HepG2 (cell line): ENCODE results near the gene CAMSAP3. TPM values are rescaled to one million over a fixed set of nuclear protein-coding genes. Genes with fewer than 3 reads are reported as not detected.

ENCODE experiments used
- EED ChIP-seq: sonication (generic); formaldehyde crosslinking; IDR thresholded peaks from 2 replicates; pipeline ENCODE4 v1.5.0; 2020; ENCODE audit warnings: mild to moderate bottlenecking, missing genetic modification reagents
- GABPB1 ChIP-seq: IDR thresholded peaks from 2 replicates; pipeline ENCODE4 v1.6.1; 2016; ENCODE audit warnings: mild to moderate bottlenecking, missing genetic modification reagents, moderate library complexity, missing compliant biosample characterization
- MEIS1 ChIP-seq: sonication (generic); formaldehyde crosslinking; IDR thresholded peaks from 2 replicates; pipeline ENCODE4 v1.9.0; 2021; ENCODE audit warnings: mild to moderate bottlenecking, missing genetic modification reagents, moderate library complexity, borderline replicate concordance
- NFE2L1 ChIP-seq: sonication (generic); formaldehyde crosslinking; IDR thresholded peaks from 2 replicates; pipeline ENCODE4 v1.4.0; 2020; ENCODE audit warnings: missing genetic modification reagents, mild to moderate bottlenecking, borderline replicate concordance
- NONO ChIP-seq, 2 experiments: fragments of 450-650 bp in 1 of 2; sonication (generic) in 1 of 2; formaldehyde crosslinking in 1 of 2; IDR thresholded peaks in 1 of 2; conservative IDR thresholded peaks in 1 of 2; 2 replicates each; pipeline versions ENCODE4 v1.6.1 to v1.8.0; 2017 to 2022; ENCODE audit warnings: mild to moderate bottlenecking in 1 of 2, missing genetic modification reagents in 1 of 2, moderate library complexity in 1 of 2
- PHF5A ChIP-seq: IDR thresholded peaks from one replicate; pipeline ENCODE4 v1.6.1; 2018; ENCODE audit warnings: low read depth, missing genetic modification reagents; ENCODE audit not compliant: unreplicated experiment
- RARA ChIP-seq: IDR thresholded peaks from 2 replicates; pipeline ENCODE4 v1.6.1; 2016; ENCODE audit warnings: missing genetic modification reagents, missing compliant biosample characterization
- TCF7 ChIP-seq: sonication (generic); IDR thresholded peaks from 2 replicates; pipeline ENCODE4 v1.6.1; 2016; ENCODE audit warnings: antibody characterized with exemption, low read depth
- U2AF2 ChIP-seq: fragments of 200-400 bp; formaldehyde crosslinking; IDR thresholded peaks from 2 replicates; pipeline ENCODE4 v1.6.1; 2017; ENCODE audit warnings: low read depth, mild to moderate bottlenecking, low read length
- ZNF20 ChIP-seq: sonication (generic); formaldehyde crosslinking; IDR thresholded peaks from 2 replicates; pipeline ENCODE4 v1.4.0; 2020; ENCODE audit warnings: mild to moderate bottlenecking, moderate library complexity, missing genetic modification reagents
- ZNF703 ChIP-seq: sonication (generic); formaldehyde crosslinking; IDR thresholded peaks from 2 replicates; pipeline ENCODE4 v1.5.1; 2020; ENCODE audit warnings: missing genetic modification reagents, mild to moderate bottlenecking, moderate library complexity, borderline replicate concordance
- ZSCAN29 ChIP-seq: sonication (generic); formaldehyde crosslinking; conservative IDR thresholded peaks from 2 replicates; pipeline ENCODE4 v1.4.0; 2020; ENCODE audit warnings: mild to moderate bottlenecking, missing genetic modification reagents
- polyA plus RNA-seq, 8 experiments: library from polyadenylated mRNA; depleted of rRNA in 3 of 8; stranded (reverse) in 7 of 8; unstranded in 1 of 8; fragments of >200 nt; fragmentation: Illumina TruSeq in 4 of 8; extraction: Trizol in 4 of 8; gene quantifications; 2 replicates each; pipeline versions ENCODE4 v1.2.1 to v1.2.3, GENCODE V29; 2011 to 2016; ENCODE audit warnings: low read depth in 4 of 8, missing spikeins in 1 of 8, mixed read lengths in 1 of 8; ENCODE audit not compliant: insufficient read depth in 1 of 8
- total RNA-seq, 5 experiments: library from RNA; depleted of rRNA; stranded (reverse); fragments of >200 nt; fragmentation: Illumina TruSeq; extraction: Trizol; gene quantifications; 2 replicates each; pipeline ENCODE4 v1.2.3, GENCODE V29; 2016; ENCODE audit warnings: low read depth in 1 of 5
- TF ChIP-seq, protein P1 (sequence below): sonication (generic); formaldehyde crosslinking; IDR thresholded peaks from 2 replicates; pipeline ENCODE4 v1.4.0; 2020; ENCODE audit warnings: missing genetic modification reagents, borderline replicate concordance
- TF ChIP-seq, protein P2 (sequence below): sonication (generic); formaldehyde crosslinking; IDR thresholded peaks from 2 replicates; pipeline ENCODE4 v1.4.0; 2020; ENCODE audit warnings: missing genetic modification reagents, borderline replicate concordance
- TF ChIP-seq, protein P3 (sequence below): sonication (generic); formaldehyde crosslinking; IDR thresholded peaks from 2 replicates; pipeline ENCODE4 v1.4.0; 2020; ENCODE audit warnings: missing genetic modification reagents
- TF ChIP-seq, protein P4 (sequence below): sonication (generic); formaldehyde crosslinking; IDR thresholded peaks from 2 replicates; pipeline ENCODE4 v1.4.0; 2020; ENCODE audit warnings: mild to moderate bottlenecking, missing genetic modification reagents
- TF ChIP-seq, protein P5 (sequence below): sonication (generic); formaldehyde crosslinking; IDR thresholded peaks from 2 replicates; pipeline ENCODE4 v1.4.0; 2020; ENCODE audit warnings: mild to moderate bottlenecking, missing genetic modification reagents

Gene CAMSAP3
- total and polyA plus RNA-seq, 2 of the 13 experiments (the other 11 are each of a cell fraction or from before 2014, with no cell fraction given): 10.8 to 11.8 TPM

DNA sequence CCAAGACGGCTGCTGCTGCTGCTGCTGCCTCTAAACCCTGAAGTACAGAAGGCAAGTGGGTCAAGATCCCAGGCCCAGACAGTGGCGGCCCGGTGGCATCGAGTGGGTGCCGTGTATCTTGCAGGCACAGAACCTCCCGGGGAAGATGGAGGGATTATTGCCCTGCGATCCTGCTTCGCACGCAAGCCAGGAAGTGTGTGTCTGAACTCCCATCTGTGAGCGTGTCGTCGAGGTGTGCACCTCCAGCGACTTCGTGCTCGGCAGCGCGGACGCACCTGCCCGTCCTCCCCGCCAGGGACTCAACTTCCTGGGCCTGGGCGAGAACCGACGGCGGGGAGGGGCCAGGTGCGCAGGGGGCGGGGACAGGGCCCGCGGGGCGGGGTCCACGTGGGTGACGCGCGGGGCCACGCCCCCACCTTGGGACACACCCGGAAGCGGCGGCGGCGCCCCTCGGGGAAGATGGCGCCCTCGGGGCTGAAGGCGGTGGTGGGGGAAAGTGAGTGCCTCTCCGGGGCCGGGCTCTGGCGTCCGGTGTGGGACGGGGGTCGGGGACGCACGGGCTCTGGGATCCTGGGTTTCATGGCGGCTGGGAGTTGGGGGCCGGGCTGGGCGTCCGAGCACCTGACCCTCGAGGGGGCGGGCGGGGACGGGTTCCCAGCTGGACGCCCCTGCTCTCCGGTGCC lies 41.2 kb downstream of the CAMSAP3 start, which contains the start of gene STXBP2 (continued):
- TF ChIP-seq, protein P1, sequence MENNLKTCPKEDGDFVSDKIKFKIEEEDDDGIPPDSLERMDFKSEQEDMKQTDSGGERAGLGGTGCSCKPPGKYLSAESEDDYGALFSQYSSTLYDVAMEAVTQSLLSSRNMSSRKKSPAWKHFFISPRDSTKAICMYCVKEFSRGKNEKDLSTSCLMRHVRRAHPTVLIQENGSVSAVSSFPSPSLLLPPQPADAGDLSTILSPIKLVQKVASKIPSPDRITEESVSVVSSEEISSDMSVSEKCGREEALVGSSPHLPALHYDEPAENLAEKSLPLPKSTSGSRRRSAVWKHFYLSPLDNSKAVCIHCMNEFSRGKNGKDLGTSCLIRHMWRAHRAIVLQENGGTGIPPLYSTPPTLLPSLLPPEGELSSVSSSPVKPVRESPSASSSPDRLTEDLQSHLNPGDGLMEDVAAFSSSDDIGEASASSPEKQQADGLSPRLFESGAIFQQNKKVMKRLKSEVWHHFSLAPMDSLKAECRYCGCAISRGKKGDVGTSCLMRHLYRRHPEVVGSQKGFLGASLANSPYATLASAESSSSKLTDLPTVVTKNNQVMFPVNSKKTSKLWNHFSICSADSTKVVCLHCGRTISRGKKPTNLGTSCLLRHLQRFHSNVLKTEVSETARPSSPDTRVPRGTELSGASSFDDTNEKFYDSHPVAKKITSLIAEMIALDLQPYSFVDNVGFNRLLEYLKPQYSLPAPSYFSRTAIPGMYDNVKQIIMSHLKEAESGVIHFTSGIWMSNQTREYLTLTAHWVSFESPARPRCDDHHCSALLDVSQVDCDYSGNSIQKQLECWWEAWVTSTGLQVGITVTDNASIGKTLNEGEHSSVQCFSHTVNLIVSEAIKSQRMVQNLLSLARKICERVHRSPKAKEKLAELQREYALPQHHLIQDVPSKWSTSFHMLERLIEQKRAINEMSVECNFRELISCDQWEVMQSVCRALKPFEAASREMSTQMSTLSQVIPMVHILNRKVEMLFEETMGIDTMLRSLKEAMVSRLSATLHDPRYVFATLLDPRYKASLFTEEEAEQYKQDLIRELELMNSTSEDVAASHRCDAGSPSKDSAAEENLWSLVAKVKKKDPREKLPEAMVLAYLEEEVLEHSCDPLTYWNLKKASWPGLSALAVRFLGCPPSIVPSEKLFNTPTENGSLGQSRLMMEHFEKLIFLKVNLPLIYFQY (CRISPR knock-in tag): no peak
- TF ChIP-seq ZNF20 (CRISPR knock-in tag) (no peak), NFE2L1 (no peak), GABPB1 (CRISPR knock-in tag) (peak; percentile 75), PHF5A (CRISPR knock-in tag) (no peak), U2AF2 (no peak), MEIS1 (CRISPR knock-in tag) (no peak), NONO (IDR thresholded peaks at IDR 0.05) (no peak), NONO (CRISPR knock-in tag; conservative IDR thresholded peaks at IDR 0.05) (peak; percentile 73; the same call in 1 of the 2 replicates), EED (CRISPR knock-in tag) (no peak; the same call in 1 of the 2 replicates), TCF7 (no peak), ZNF703 (no peak), RARA (CRISPR knock-in tag) (0 out of 2 replicates have a peak, but pooled peaks have one; percentile 30), ZSCAN29 (CRISPR knock-in tag) (no peak)
- TF ChIP-seq, protein P2, sequence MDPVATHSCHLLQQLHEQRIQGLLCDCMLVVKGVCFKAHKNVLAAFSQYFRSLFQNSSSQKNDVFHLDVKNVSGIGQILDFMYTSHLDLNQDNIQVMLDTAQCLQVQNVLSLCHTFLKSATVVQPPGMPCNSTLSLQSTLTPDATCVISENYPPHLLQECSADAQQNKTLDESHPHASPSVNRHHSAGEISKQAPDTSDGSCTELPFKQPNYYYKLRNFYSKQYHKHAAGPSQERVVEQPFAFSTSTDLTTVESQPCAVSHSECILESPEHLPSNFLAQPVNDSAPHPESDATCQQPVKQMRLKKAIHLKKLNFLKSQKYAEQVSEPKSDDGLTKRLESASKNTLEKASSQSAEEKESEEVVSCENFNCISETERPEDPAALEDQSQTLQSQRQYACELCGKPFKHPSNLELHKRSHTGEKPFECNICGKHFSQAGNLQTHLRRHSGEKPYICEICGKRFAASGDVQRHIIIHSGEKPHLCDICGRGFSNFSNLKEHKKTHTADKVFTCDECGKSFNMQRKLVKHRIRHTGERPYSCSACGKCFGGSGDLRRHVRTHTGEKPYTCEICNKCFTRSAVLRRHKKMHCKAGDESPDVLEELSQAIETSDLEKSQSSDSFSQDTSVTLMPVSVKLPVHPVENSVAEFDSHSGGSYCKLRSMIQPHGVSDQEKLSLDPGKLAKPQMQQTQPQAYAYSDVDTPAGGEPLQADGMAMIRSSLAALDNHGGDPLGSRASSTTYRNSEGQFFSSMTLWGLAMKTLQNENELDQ: no peak
- TF ChIP-seq, protein P3, sequence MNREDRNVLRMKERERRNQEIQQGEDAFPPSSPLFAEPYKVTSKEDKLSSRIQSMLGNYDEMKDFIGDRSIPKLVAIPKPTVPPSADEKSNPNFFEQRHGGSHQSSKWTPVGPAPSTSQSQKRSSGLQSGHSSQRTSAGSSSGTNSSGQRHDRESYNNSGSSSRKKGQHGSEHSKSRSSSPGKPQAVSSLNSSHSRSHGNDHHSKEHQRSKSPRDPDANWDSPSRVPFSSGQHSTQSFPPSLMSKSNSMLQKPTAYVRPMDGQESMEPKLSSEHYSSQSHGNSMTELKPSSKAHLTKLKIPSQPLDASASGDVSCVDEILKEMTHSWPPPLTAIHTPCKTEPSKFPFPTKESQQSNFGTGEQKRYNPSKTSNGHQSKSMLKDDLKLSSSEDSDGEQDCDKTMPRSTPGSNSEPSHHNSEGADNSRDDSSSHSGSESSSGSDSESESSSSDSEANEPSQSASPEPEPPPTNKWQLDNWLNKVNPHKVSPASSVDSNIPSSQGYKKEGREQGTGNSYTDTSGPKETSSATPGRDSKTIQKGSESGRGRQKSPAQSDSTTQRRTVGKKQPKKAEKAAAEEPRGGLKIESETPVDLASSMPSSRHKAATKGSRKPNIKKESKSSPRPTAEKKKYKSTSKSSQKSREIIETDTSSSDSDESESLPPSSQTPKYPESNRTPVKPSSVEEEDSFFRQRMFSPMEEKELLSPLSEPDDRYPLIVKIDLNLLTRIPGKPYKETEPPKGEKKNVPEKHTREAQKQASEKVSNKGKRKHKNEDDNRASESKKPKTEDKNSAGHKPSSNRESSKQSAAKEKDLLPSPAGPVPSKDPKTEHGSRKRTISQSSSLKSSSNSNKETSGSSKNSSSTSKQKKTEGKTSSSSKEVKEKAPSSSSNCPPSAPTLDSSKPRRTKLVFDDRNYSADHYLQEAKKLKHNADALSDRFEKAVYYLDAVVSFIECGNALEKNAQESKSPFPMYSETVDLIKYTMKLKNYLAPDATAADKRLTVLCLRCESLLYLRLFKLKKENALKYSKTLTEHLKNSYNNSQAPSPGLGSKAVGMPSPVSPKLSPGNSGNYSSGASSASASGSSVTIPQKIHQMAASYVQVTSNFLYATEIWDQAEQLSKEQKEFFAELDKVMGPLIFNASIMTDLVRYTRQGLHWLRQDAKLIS (CRISPR knock-in tag): no peak
- TF ChIP-seq, protein P4, sequence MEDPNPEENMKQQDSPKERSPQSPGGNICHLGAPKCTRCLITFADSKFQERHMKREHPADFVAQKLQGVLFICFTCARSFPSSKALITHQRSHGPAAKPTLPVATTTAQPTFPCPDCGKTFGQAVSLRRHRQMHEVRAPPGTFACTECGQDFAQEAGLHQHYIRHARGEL: no peak
- TF ChIP-seq, protein P5, sequence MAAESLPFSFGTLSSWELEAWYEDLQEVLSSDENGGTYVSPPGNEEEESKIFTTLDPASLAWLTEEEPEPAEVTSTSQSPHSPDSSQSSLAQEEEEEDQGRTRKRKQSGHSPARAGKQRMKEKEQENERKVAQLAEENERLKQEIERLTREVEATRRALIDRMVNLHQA (CRISPR knock-in tag): no peak
